Vagina (tissue), 2 donors: ENCODE results near the gene XPOT. TPM values are rescaled to one million over a fixed set of nuclear protein-coding genes. Genes with fewer than 3 reads are reported as not detected.
A peak's percentile ranks its signal among the peaks of the same experiment; 100 is the strongest.

Source experiments
- DNase-seq, 2 donors: peaks; one replicate each; pipeline ENCODE4 v3.0.0-alpha.2; 2017; ENCODE audit errors: extremely low spot score in 2 of 2
- H3K27ac ChIP-seq: fragments of 200-600 bp; sonication (generic); one replicate; pipeline ENCODE4 v1.5.1; 2019
- H3K27me3 ChIP-seq: fragments of 200-600 bp; sonication (generic); one replicate; pipeline ENCODE4 v1.5.1; 2019
- H3K36me3 ChIP-seq, 2 donors: fragments of 200-600 bp; sonication (generic); one replicate each; pipeline ENCODE4 v1.5.1; 2017 to 2019
- H3K4me1 ChIP-seq: fragments of 200-600 bp; sonication (generic); one replicate; pipeline ENCODE4 v1.5.1; 2019
- H3K4me3 ChIP-seq, 2 donors: fragments of 200-600 bp; sonication (generic); 1 replicate in 1 of 2; 2 replicates in 1 of 2; pipeline ENCODE4 v1.5.1; 2016 to 2019
- H3K9me3 ChIP-seq: fragments of 200-600 bp; sonication (generic); one replicate; pipeline ENCODE4 v1.5.1; 2019
- CTCF ChIP-seq, 3 experiments: fragments of 450-650 bp in 2 of 3; fragments of 200-600 bp in 1 of 3; sonication (generic) in 1 of 3; IDR thresholded peaks; one replicate each; pipeline ENCODE4 v1.5.1; 2017 to 2019; ENCODE audit warnings: antibody characterized with exemption in 3 of 3, mild to moderate bottlenecking in 2 of 3, moderate library complexity in 2 of 3
- POLR2A ChIP-seq, 2 donors: fragments of 450-650 bp; IDR thresholded peaks; one replicate each; pipeline ENCODE4 v1.6.1; 2017; ENCODE audit warnings: antibody characterized with exemption in 2 of 2, mild to moderate bottlenecking in 2 of 2, moderate library complexity in 2 of 2
- POLR2AphosphoS5 ChIP-seq, 2 donors: sonication (generic); formaldehyde crosslinking; IDR thresholded peaks; one replicate each; pipeline ENCODE4 v1.9.0; 2017; ENCODE audit warnings: antibody characterized with exemption in 2 of 2, mild to moderate bottlenecking in 2 of 2, low read depth in 1 of 2; ENCODE audit not compliant: insufficient read depth in 1 of 2
- intact Hi-C: fragments of 100-400 bp; cut with DNase I; formaldehyde crosslinking; loops from one replicate; pipeline ENCODE4 v1.15.1; 2023
- total RNA-seq: library from RNA; depleted of rRNA; stranded (reverse); fragments of >200 nt; gene quantifications from one replicate; pipeline ENCODE4 v1.2.3, GENCODE V29; 2016

Gene XPOT
- total RNA-seq, 1 donor from 2014 or later: 46.2 TPM

- intact Hi-C loops: no loop called here
- Histone ChIP-seq H3K27ac (no peak overlapping the region), H3K27me3 (no peaks in the 10 kb centered on the region), H3K36me3 (no peaks in the 10 kb centered on the region), H3K4me3 (no peak overlapping the region), H3K9me3 (no peaks in the 10 kb centered on the region), H3K4me1 (peaks cover 15% of the 10 kb centered on the region)
- DNase-seq: no peak
- no peak for TF ChIP-seq CTCF (IDR thresholded peaks at IDR 0.05)
- no peak for TF ChIP-seq POLR2A (IDR thresholded peaks at IDR 0.05)
- no peak for TF ChIP-seq POLR2AphosphoS5 (IDR thresholded peaks at IDR 0.05; ENCODE audit: insufficient read depth in 1 of 2, low read depth in 1 of 2)
These were observed 18.7 kb upstream of the XPOT start for GRCh38 chr12:64385468-64385867.

GRCh38 chr12:64387197-64387816, 16.9 kb upstream of the XPOT start:
- Histone ChIP-seq H3K27me3 (no peaks in the 10 kb centered on the region), H3K9me3 (no peaks in the 10 kb centered on the region), H3K36me3 (no peaks in the 10 kb centered on the region), H3K27ac (no peak overlapping the region), H3K4me1 (peaks cover 18% of the 10 kb centered on the region), H3K4me3 (no peak overlapping the region)
- TF ChIP-seq POLR2AphosphoS5 (IDR thresholded peaks at IDR 0.05; ENCODE audit: insufficient read depth in 1 of 2, low read depth in 1 of 2) (no peak), CTCF (IDR thresholded peaks at IDR 0.05) (no peak), POLR2A (IDR thresholded peaks at IDR 0.05) (no peak)
- intact Hi-C loops: no loop called here
- no peak for DNase-seq

- intact Hi-C loops: no loop called here
- peak in 1 of 2 donors; percentile 44 for DNase-seq
- H3K9me3 ChIP-seq: no peaks in the 10 kb centered on the region
- H3K27me3 ChIP-seq: no peaks in the 10 kb centered on the region
- no peak overlapping the region for H3K27ac ChIP-seq
- TF ChIP-seq CTCF (IDR thresholded peaks at IDR 0.05) (no peak), POLR2AphosphoS5 (IDR thresholded peaks at IDR 0.05; ENCODE audit: insufficient read depth in 1 of 2, low read depth in 1 of 2) (no peak), POLR2A (IDR thresholded peaks at IDR 0.05) (no peak)
- H3K4me3 ChIP-seq: no peak overlapping the region
- H3K4me1 ChIP-seq: peaks cover 18% of the 10 kb centered on the region
- no peaks in the 10 kb centered on the region for H3K36me3 ChIP-seq
These were observed 15.0 kb upstream of the XPOT start for GRCh38 chr12:64389154-64389553.

- no peaks in the 10 kb centered on the region for H3K36me3 ChIP-seq
- no peaks in the 10 kb centered on the region for H3K27me3 ChIP-seq
- H3K4me1 ChIP-seq: peaks cover 18% of the 10 kb centered on the region
- intact Hi-C loops: loop anchor here (2.0 kb wide), 1 partner anchor 72 kb away; no protein-coding TSS in a partner anchor
- H3K9me3 ChIP-seq: no peaks in the 10 kb centered on the region
- H3K4me3 ChIP-seq: peak within 1 kb of the TSS; percentile 45 to 47
- DNase-seq: peak in 1 of 2 donors; percentile 52
- no peak within 1 kb of the TSS for H3K27ac ChIP-seq
- no peak for TF ChIP-seq POLR2A (IDR thresholded peaks at IDR 0.05)
- no peak for TF ChIP-seq CTCF (IDR thresholded peaks at IDR 0.05)
- TF ChIP-seq POLR2AphosphoS5 (IDR thresholded peaks at IDR 0.05; ENCODE audit: insufficient read depth in 1 of 2, low read depth in 1 of 2): no peak
These were observed 13.8 kb upstream of the XPOT start, which contains the start of gene C12orf56 for GRCh38 chr12:64390275-64390851. Gene C12orf56, minus strand, starts transcription at chr12:64390758. Its CDS starts 193 bp downstream, at chr12:64390565.

GRCh38 chr12:64392221-64392620, 12.0 kb upstream of the XPOT start:
- Histone ChIP-seq H3K4me1 (peaks cover 18% of the 10 kb centered on the region), H3K36me3 (no peaks in the 10 kb centered on the region), H3K27ac (no peak overlapping the region), H3K4me3 (no peak overlapping the region), H3K27me3 (no peaks in the 10 kb centered on the region), H3K9me3 (no peaks in the 10 kb centered on the region)
- intact Hi-C loops: no loop called here
- TF ChIP-seq CTCF (IDR thresholded peaks at IDR 0.05): no peak
- no peak for TF ChIP-seq POLR2AphosphoS5 (IDR thresholded peaks at IDR 0.05; ENCODE audit: insufficient read depth in 1 of 2, low read depth in 1 of 2)
- TF ChIP-seq POLR2A (IDR thresholded peaks at IDR 0.05): no peak
- no peak for DNase-seq
